Pons (tissue), 1 donor: ENCODE data around the gene ETV6.
A peak's percentile ranks its signal among the peaks of the same experiment; 100 is the strongest.

Experiments used
- DNase-seq: peaks from one replicate; pipeline ENCODE4 v3.0.0-alpha.2; 2016; ENCODE audit warnings: low spot score

Gene ETV6

DNA sequence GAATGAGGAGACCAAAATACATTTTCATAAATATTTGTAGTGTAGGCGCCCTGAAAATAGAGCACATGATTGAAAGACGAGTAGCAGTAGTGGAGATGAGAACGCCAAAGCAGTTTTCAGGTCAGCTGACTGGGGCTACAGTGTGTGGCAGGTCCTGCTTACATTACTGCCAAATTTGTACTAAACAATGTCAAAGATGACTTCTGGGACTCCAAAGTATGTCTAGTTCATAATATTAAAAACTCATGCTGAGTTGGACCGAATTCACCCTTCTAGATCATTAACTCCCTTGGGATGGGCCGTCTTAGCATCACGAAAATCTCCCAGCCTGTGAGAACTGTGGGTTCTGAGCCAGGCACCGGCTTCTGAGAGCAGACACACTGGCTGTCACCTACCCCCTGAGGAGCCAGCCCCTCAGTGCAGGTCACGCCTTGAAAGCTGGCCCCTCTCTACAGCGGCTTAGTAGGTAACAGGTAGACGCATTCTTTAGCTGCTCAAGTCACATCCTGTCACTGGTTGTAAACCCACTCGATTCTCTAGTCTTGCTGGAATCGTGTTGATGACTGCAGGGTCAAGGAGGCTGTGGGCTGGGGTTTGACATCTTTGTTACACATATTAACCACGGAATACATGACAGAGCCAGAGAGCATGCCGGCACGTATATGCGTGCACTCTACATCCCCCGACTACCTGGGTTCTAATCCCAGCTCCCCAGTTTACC, 210.4 kb downstream of the ETV6 start:
- no peak for DNase-seq

DNA sequence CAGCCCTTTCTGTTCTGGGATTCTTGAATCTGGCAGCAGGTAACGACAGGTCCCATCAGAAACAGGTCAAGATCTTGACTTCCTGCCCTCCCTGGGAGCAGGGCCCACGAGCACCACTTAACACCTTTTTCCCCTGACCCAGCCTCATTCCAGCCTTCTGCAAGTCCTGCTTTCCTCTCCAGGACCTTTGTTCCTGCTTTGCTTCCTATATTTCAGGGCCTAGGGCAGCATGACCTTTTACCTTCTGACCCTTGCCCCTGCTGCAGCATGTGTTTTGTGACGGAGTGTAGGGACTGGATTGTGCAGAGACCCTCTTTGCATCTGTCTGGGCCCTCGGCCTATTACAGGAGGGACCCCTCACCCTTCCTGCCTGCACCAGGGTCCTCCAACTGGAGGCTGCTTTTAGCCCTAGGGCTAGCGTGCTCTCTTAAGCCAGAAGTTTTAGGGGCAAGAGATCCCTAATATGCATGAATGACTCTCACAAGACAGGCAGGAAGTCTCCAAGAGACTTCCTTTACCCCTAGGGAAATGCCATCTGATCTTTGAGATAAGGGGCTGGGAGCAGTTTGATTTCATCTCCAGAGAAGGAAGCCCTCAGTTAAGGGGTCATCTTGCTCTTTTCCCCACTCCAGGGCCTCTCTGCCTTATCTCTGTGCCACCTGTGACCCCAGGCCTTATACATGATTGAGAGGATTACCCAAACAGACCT, 211.8 kb downstream of the ETV6 start:
- no peak for DNase-seq

DNA sequence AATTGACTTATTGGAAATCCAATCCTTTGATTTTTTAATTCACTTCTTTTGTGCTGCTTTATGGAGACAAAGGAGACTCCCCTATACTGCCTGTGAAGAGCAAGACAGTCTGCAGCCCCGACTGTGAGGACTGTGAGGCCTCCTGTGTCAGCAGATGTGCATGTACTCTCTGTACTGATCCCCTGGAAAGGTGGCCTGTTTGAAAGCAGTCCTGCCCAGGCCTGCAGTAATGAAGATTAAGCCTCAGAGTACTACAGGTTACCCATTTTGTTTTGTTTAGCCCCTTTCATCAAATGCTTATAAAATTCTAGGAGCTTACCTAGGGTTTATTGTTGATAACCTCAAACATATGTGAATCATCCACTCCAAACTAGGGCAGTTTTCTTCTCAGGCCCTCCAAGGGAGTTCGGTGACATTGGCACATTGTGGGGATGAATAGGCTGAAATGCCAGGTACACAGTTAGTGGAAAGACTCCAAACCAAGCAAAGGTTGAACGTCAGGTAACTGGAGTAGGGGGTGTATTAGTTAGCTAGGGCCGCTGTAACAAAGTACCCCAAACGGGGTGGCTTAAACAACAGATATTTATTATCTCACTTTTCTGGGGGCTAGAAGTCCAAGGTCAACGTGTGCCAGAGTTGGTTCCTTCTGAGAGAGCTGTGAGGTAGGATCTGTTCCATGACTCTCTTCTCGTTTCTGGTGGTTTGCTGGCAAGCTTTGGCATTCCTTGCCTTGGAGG, 212.6 kb downstream of the ETV6 start:
- no peak for DNase-seq

DNA sequence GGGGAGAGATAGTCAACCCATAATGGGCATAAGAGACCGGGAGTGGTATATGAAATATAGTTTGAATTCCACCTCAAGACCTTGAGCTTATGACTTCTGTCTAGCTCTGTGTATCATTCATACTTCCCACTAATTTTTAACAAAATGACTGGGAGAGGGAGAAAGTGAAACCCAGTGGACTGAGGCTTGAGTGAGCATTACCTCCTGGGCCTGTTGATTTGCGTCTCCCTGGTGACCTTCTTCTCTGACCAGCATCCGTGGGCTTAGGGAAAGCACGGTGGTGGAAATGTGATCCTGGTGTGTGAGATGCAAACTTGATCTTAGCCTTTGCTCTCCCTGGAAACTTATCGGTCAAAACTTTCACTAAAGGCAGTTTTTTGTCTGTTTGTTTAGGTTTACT, 213.3 kb downstream of the ETV6 start:
- no peak for DNase-seq

DNA sequence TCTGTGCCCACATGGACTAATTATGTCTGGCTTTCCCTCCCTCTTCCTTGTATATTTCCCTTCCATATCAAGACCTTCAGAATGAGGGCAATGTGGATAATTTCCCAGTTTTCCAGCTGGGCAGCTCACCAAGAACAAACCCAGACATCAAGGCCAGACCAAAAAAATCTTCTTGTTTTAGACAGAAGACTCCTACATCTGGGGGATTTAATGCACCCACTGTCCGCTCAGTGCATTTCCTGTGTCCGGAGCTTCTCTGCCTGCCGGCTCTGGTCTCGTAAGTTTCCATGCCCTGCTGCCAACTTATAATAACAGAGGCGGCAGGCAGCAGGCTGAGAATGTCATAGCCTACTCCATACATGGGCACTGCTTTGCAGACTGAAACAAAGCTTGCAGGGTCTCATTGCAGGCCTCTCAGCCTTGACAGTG, 214.0 kb downstream of the ETV6 start:
- peak; percentile 57 for DNase-seq

DNA sequence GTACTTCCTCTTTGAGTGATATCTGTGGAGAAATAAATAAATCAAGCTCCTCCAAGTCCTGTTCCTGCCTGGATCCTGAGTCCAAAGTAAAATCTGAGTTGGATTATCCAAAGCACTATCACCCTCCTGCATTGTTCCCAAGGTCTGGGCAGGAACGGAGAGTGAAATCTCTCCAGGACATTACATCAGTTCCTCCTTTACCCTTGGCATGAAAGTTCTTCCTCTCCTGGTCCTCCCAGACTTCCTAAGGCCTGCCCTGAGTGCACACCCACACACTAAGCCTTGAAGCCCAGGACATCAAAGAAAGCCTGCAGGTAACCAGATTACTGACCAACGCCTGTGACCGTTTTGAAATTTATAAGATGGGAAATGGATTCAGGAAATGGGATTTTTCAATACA, 214.5 kb downstream of the ETV6 start:
- peak; percentile 52 for DNase-seq

DNA sequence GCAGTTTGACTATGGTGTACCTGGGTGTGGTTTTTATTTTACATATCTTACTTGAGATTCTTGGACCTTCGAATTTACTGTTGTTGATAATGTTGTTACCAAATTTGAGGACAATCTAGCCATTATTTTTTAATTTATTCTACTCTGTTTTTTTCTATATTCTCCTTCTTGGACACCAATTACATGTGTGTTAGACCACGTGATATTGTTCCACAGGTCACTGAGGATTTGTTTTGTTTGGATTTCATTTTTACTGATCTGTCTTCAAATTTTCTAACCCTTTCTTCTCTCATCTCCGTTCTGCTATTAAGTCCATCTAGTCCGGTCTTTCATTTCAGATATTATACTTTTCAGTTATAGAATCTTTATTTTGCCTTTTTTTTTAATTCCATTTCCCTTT, 216.3 kb downstream of the ETV6 start:
- DNase-seq, result no peak

DNA sequence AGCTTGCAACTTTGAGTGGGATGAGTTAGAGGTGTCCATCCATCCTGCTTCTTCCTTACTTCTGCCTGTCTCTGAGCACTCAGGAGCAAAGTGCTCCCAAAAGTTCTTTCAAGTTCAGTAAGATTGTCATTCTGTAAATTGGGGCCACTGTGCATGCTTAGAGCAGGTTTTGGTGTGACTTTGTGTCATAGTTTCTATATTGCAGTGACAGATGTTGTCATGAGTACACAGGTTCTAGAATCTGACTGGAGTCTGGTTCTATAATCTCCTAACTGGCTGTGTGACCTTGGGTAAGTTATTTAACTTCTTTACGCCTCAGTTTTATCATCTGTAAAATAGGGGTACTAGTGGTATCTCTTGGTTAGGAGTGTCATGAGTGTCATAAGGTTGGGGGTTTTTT, 218.6 kb downstream of the ETV6 start:
- DNase-seq, result no peak

DNA sequence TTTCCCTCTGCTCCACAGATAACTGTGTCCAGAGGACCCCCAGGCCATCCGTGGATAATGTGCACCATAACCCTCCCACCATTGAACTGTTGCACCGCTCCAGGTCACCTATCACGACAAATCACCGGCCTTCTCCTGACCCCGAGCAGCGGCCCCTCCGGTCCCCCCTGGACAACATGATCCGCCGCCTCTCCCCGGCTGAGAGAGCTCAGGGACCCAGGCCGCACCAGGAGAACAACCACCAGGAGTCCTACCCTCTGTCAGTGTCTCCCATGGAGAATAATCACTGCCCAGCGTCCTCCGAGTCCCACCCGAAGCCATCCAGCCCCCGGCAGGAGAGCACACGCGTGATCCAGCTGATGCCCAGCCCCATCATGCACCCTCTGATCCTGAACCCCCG, 219.9 kb downstream of the ETV6 start:
- no peak for DNase-seq

DNA sequence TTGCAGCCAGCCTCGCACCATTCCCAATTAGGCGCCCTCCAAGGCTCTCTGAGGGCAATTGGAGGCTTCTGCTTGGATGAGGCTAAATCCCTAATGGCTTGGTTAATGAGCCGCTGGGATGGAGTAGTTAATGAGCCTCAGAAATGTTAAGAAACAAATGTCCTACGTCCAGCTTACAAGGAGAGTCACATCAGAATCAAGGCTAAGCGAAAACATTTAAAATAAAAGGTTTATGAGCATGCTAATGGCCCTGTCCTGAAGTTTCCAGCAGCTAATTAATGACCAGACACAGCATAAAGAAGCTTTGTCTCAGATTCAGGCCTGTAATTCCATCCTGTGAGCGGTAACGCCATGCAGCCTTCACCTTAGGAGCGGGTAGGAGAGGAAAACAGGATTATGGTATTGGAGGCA, 220.6 kb downstream of the ETV6 start:
- DNase-seq, result no peak

DNA sequence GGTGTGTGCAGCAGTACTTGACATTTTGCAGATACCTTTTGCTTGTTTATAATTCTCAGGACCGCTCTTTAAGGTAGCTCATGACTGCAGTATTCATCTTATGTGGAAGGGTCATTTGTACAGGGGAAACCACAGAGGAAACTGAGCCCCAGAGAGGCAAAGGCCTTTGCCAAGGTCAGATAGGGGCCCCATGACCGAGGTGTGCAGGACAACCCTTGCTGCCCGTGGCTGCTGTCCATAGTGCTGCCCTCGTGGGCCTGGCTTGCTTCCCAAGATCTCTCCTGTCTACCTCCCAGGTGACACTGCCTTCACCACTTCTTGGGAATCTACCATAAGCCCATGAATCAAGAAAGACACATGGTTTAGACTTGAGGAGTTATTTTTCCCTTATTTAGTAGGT, 222.6 kb downstream of the ETV6 start:
- no peak for DNase-seq

DNA sequence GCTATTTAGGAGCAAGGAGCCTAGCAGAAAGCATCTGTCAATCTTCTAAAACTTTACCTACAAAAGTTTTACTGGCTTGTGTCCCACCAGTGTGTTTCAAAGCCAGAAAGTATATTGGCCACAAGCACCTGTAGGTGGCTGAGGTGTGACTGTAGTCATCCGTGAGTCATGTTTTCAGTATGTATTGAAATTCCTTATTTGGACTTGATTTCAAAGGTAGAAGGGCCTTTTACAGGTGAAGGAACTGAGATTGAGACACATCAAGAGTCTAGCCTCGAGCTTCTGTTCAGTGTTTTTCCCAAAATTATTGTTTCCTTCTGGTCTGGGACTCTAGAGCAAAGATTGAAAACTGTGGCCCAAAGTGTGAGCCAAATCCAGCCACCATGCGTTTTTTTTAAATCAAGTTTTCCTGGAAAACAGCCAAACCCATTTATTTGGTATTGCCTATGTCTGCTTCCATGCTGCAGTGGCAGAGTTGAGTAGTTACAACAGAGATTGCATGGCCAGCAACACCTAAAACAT, 226.0 kb downstream of the ETV6 start:
- DNase-seq, result no peak

DNA sequence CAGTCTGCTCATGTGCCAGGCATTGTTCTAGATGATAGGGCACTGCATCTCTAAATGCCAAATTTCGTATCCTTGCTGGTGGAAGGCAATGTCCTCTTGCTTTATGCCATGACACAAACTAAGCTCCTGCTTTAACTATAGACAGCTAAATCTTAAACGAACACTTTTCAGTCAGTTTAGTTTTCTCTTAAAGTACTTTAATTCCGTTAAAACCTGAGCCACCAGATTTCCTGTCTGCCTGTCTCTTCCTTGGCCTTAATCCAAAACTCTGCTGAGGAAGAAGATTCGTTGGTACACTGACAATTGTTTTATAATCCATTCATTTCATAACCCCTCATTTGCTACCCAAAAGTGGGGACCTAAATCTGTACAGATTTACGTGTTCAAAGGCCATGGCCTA, 226.8 kb downstream of the ETV6 start:
- no peak for DNase-seq

DNA sequence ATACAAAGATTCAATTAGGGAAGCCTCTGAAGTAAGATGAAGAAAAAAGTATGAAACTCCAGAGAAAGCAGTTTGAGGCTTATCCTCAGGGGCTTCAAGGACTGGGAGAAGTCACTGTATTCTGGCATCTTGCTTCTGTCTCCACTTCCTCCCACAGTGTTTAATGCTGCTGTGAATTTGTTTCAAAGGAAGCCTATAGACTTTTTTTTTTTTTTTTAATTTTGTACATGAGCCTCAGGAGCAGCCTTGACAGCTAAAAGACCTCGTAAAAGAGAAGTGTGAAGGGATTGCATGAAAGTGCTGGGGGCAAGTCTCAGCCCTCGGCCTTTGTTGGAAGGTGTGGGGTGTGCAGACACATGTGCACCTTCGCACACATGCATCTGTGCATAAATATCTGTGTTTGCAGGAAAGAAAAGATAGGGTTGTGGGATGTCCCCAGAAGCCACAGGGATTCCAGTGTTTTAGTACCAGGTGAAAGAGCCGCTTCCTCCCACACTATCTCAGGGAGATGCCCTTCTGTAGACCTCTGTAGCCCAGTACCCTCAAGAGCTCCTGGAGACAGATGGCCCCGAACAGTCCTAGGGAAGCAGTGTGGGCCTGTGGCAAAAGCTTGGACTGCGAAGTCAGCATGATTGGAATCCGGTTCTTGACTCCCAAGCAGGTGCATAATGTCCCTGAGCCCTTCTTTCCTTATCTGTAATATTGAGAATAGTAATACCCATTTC, 227.8 kb downstream of the ETV6 start:
- DNase-seq, result no peak

DNA sequence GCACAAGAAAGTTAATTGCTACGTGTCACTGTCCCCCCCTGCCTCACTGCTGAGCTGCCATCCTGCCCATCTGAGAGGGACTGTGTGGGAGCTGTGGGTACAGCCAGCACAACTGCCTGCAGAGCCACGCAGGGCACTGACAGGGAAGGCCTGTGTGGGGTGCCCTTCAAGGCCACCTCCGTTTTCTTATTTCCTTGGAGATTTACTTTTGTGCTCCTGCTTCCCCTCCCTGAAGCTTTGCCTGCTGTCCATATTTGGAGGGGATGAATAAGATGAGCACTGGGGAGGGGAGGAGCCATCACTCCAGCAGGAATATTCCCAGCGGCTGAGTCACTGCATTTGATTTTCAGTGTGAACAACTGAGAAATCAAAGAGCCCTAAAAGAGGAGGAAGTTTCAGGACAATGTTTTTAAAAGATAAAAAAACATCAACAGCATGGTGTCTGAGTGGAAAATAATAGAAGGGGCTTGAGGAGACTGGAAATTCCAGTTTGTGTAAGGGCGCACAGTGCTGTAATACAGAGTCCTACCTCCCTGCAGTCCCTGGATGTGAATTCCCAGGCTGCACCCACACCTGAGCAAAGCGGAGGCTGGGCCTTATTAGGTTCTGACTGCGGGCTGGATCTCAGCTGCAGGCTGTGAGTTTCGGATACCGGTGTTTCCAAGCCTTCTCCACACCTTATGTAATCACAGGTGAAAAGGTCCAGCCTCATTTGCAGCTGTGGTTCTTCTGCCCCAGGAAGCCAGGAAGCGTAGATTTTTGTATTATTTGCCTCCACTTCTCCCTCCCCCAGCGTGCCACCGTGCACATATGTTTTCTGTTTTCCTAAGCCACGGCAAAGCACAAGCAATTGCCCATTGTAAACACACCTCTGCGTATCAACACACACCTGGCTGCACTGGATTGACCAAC, 228.7 kb downstream of the ETV6 start:
- DNase-seq, result no peak

DNA sequence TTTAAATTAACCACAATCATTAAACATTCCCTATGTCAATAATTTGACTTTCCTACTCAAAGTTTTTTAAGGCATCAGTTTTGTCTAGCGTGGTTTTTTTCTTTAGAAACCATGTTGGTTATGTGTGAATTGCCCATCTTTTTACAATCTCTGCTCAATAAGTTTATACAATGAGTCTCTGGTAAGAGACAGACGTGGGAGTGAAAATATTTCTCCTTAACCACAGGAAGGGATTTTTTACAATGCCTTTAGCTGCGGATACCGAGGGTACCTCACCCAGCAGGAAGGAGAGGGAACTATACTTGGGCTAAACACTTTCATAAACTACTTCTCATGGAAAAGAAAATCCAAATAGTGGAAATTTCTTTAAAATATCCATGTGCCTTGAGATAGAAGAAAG, 229.8 kb downstream of the ETV6 start:
- DNase-seq, result no peak

DNA sequence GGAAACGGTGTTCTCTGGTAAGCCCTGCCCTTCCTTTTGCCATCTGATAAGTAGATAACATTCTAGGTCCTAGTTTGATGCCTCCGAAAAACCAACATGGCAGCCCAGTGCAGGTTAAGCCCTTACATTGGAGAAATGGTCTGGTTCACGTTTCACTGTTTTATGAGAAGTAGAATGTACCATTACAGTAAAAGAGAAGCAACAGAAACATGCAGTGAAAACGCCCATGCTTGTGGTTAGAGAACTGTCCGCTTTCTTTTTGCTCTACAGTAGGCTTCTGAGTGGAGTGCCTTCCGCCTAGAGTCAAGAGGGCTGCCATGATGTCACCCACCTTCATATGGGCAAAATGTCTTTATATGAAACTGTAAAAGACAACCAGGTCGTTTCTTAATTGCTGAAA, 230.9 kb downstream of the ETV6 start:
- DNase-seq, result no peak

DNA sequence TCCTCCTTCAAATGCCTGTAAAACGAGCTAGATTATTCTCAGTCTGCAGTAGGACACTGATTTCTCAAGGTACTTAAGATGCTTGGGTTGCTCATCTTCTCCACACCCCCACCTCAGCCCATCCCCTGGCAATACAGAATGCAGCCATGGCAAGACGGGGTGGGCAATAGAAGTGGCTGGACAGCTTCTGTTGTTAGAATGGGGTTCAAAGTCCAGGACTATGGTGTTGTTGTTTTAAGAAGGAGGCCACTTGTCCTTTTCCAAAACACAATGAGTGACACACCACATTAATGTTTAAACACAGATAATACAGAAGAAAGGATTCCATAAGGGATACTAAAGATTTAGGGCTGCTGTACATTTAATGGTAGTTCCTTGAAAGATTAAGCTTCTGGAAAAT, 232.4 kb downstream of the ETV6 start:
- no peak for DNase-seq

DNA sequence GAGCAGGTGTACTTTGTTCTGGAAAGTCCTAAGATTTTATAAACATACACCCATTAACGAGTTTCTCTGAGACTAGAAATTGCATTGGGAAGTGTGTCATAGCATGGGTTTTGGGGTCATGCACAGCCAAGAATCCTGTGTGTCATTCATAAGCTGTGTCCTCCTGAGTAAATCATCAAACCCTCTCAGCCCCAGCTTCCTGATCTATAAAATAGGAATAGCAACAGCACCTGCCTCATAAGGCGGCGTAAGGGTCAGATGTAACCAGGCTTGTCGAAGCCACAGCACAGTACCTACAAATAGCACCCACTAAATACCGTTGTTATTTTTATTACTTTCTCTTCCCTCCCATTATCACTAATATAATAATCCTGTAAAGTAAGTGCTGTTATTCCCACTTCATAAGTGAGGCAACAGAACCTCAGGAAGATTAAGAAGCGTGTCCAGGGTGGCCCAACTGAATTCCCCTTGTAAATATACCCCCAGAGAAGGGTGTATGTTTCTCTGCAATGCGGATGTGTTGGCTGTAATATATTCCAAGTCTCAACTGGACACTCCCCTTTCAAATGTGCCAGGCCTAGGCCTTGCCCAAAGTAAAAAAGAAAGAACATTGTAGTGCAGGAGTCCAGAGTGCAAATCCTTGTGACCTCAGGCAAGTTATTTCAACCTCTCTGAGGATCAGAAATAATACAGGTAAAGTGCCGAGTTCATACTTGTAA, 233.0 kb downstream of the ETV6 start:
- no peak for DNase-seq

DNA sequence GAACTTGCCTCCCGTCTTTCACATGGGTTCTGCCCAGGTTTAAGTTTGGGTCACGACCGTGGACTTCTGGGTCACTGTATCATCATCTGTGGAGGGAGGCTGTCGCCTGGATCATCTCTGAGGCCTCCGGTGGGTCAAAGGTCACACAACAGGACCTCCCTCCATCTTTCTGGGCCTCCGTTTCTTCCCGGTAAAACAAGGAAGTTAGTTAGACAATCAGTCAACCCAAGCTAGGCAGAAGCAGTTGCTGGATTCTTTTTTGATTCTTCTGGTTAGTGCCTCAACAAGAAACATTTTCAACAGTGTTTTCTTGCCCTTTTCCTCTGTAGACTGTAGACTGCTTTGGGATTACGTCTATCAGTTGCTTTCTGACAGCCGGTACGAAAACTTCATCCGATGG, 234.6 kb downstream of the ETV6 start:
- no peak for DNase-seq

DNA sequence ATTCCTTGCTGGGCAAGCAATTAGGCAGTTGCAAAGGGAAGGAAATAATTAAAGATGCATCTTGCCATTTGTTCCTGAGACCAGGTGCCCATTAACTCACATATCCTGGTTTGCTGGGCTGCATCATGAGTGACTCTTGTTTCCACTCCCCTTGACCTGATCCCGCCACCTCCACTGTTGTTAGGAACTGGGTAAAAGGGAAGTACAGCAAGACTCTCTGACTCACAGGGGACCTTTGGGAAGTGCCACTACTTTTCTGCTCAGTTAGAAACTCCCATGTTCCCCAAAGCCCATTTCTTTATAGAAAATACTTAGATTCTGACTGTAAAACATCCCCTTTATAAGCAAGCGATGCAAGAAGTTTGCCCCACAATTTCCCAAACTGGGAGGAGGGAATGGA, 235.2 kb downstream of the ETV6 start:
- DNase-seq, result peak; percentile 32
